Parathyroid adenoma (tissue), 2 donors: Measurements from ENCODE around the gene POU2F3.

Experiments used
- H2AFZ ChIP-seq: fragments of 300-600 bp; sonication (generic); one replicate; pipeline ENCODE4 v1.7.0; 2017; ENCODE audit warnings: antibody characterized with exemption, mild to moderate bottlenecking
- H3K27ac ChIP-seq: fragments of 300-600 bp; sonication (generic); one replicate; pipeline ENCODE4 v1.7.0; 2017
- H3K27me3 ChIP-seq: fragments of 300-600 bp; sonication (generic); one replicate; pipeline ENCODE4 v1.7.0; 2017; ENCODE audit warnings: low read length; ENCODE audit not compliant: control insufficient read depth, insufficient read depth
- H3K36me3 ChIP-seq: fragments of 300-600 bp; sonication (generic); one replicate; pipeline ENCODE4 v1.7.0; 2017; ENCODE audit warnings: low read length; ENCODE audit not compliant: control insufficient read depth, insufficient read depth
- H3K4me1 ChIP-seq: fragments of 300-600 bp; sonication (generic); one replicate; pipeline ENCODE4 v1.7.0; 2017; ENCODE audit warnings: control low read depth
- H3K4me2 ChIP-seq: fragments of 300-600 bp; sonication (generic); one replicate; pipeline ENCODE4 v1.7.0; 2017; ENCODE audit warnings: low read length
- H3K4me3 ChIP-seq: fragments of 300-600 bp; sonication (generic); one replicate; pipeline ENCODE4 v1.7.0; 2017; ENCODE audit warnings: low read depth, low read length
- H3K79me2 ChIP-seq: fragments of 300-600 bp; sonication (generic); one replicate; pipeline ENCODE4 v1.7.0; 2017; ENCODE audit warnings: control low read depth
- H3K9ac ChIP-seq: fragments of 300-600 bp; sonication (generic); one replicate; pipeline ENCODE4 v1.7.0; 2017; ENCODE audit warnings: mild to moderate bottlenecking
- H3K9me3 ChIP-seq: fragments of 300-600 bp; sonication (generic); one replicate; pipeline ENCODE4 v1.7.0; 2017; ENCODE audit warnings: low read length; ENCODE audit not compliant: control insufficient read depth
- CTCF ChIP-seq: fragments of 300-600 bp; sonication (generic); IDR thresholded peaks from one replicate; pipeline ENCODE4 v1.7.0; 2017; ENCODE audit warnings: antibody characterized with exemption, mild to moderate bottlenecking
- donor health status: primary hyperparathyroidism.

Gene POU2F3

DNA sequence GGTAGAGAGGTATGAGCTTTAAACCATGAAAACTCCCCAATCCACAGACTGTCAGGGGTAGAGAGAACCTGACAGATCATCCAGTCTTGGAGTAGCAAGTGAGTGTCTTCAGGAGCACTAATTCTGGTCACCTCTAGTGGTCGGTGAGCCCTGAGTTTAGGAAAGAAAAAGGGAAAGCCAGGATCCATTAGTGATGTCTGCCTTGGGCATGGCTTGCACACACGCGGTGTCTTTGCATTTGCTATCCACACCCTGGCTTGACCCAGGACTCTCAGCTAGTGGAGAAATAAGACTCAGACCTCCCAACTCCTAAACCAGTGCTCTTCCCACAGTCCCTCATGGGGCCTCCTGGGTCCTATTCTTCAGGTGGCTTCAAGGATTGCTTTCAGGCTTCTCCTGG is 19.3 kb downstream of the POU2F3 start:
- TF ChIP-seq CTCF: no peak
- Histone ChIP-seq H3K4me1 (peaks cover 18% of the 10 kb centered on the region), H3K79me2 (peaks cover 7% of the 10 kb centered on the region), H3K27me3 (no peaks in the 10 kb centered on the region), H3K9ac (no peak overlapping the region), H3K36me3 (no peaks in the 10 kb centered on the region), H2AFZ (no peak overlapping the region), H3K4me3 (no peak overlapping the region), H3K4me2 (no peak overlapping the region), H3K9me3 (no peaks in the 10 kb centered on the region), H3K27ac (no peak overlapping the region)

DNA sequence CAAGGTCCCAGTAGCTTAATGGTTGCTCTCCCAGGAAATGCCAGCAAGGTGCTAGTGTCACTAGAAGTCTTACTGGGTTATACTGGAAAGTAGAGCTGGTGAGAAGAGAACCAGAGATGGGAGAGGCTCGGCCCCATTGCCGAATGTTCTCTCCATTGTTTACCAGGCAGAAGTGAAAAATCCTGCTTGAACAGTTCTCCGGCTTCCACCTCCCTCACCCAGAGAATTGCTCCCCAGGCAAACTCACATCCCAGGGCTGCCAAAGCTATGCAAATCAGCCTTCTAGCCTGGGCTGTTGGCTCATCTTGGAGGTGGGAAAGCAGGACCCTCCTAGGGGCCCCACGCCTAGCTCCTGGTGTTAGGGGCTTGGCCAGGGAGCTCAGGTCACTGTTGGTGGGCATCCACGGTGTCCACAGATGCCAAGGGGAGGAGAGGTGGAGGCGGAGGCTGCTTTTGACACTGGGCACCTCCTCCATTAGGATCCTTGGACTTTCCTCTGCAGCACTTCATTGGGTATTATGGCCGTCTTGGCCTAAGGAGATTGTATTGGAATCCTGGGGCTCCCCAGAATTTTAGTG is 20.1 kb downstream of the POU2F3 start:
- no peak overlapping the region for H3K9ac ChIP-seq
- peaks cover 14% of the 10 kb centered on the region for H3K4me1 ChIP-seq
- peaks cover 7% of the 10 kb centered on the region for H3K79me2 ChIP-seq
- no peaks in the 10 kb centered on the region for H3K9me3 ChIP-seq
- no peak overlapping the region for H2AFZ ChIP-seq
- no peak overlapping the region for H3K4me2 ChIP-seq
- H3K4me3 ChIP-seq: no peak overlapping the region
- no peak for TF ChIP-seq CTCF
- no peak overlapping the region for H3K27ac ChIP-seq
- H3K27me3 ChIP-seq: no peaks in the 10 kb centered on the region
- no peaks in the 10 kb centered on the region for H3K36me3 ChIP-seq

GRCh38 chr11:120260616-120261015 is 20.7 kb downstream of the POU2F3 start:
- Histone ChIP-seq H3K4me1 (peaks cover 11% of the 10 kb centered on the region), H3K27me3 (no peaks in the 10 kb centered on the region), H3K79me2 (peaks cover 7% of the 10 kb centered on the region), H3K36me3 (no peaks in the 10 kb centered on the region), H3K9me3 (no peaks in the 10 kb centered on the region), H3K27ac (no peak overlapping the region), H3K4me3 (no peak overlapping the region), H2AFZ (no peak overlapping the region), H3K4me2 (no peak overlapping the region), H3K9ac (no peak overlapping the region)
- no peak for TF ChIP-seq CTCF

DNA sequence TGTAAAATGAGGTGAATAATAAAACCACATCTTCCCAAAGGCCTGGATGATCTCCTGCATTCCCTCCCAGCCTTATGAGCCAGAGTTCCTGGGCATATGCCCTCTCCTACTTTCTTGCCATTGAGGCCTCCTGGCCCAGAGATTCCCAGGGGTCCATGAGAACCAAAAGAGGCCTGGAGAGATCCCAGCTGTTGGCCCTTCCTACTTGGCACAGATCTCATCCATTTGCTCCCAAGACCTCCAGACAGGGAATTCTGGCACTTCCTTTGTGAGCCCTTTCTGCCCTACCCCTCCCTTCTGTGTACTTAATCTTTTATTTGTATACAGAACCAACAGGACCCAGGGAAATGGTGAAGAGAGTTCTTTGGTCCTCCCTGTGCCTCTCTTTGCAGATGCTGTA is 21.4 kb downstream of the POU2F3 start:
- peaks cover 13% of the 10 kb centered on the region for H3K4me1 ChIP-seq
- H3K27me3 ChIP-seq: no peaks in the 10 kb centered on the region
- H3K9ac ChIP-seq: no peak overlapping the region
- no peak overlapping the region for H2AFZ ChIP-seq
- H3K4me2 ChIP-seq: no peak overlapping the region
- H3K9me3 ChIP-seq: no peaks in the 10 kb centered on the region
- no peak overlapping the region for H3K27ac ChIP-seq
- TF ChIP-seq CTCF: no peak
- no peak overlapping the region for H3K4me3 ChIP-seq
- H3K79me2 ChIP-seq: peaks cover 7% of the 10 kb centered on the region
- H3K36me3 ChIP-seq: no peaks in the 10 kb centered on the region

DNA sequence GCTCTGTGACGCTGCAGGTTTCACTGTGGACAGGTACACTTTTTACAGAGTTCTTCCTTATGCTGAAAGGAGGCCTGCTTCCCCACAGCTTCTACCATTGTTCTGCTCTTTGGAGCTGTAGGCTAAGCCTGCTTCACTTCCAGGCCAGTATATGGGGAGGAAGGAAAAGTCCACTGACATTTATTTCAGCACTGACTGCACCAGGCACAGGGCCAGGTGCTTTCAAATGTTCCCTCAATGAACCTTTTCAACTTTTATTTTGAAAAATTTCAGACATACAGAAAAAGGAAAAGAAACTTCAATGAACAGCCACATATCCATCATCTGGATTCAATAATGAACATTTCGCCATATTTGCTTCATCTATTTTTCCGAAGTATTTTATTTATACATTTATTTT is 22.0 kb downstream of the POU2F3 start:
- no peaks in the 10 kb centered on the region for H3K9me3 ChIP-seq
- no peak overlapping the region for H2AFZ ChIP-seq
- no peak overlapping the region for H3K4me3 ChIP-seq
- peaks cover 7% of the 10 kb centered on the region for H3K79me2 ChIP-seq
- TF ChIP-seq CTCF: no peak
- H3K27me3 ChIP-seq: no peaks in the 10 kb centered on the region
- no peak overlapping the region for H3K4me2 ChIP-seq
- peaks cover 13% of the 10 kb centered on the region for H3K4me1 ChIP-seq
- H3K36me3 ChIP-seq: no peaks in the 10 kb centered on the region
- no peak overlapping the region for H3K9ac ChIP-seq
- H3K27ac ChIP-seq: no peak overlapping the region
